GM21825 (cell line): ENCODE results near the gene CLIC1.

Experiments
- ATAC-seq: cut with Tn5 transposase; IDR thresholded peaks from one replicate; pipeline ENCODE4 v1.9.1; 2021; ENCODE audit warnings: mild to moderate bottlenecking, moderate library complexity; ENCODE audit not compliant: unreplicated experiment

Gene CLIC1

GRCh38 chr6:31769684-31770371 lies 33.5 kb upstream of the CLIC1 start:
- ATAC-seq = no peak

GRCh38 chr6:31768363-31769257 lies 32.3 kb upstream of the CLIC1 start:
- no peak for ATAC-seq

GRCh38 chr6:31767096-31767645 lies 30.8 kb upstream of the CLIC1 start:
- no peak for ATAC-seq

- ATAC-seq = no peak
These were observed 29.8 kb upstream of the CLIC1 start for GRCh38 chr6:31765910-31766794.

GRCh38 chr6:31765559-31765909 lies 29.2 kb upstream of the CLIC1 start:
- no peak for ATAC-seq

GRCh38 chr6:31764198-31764597 lies 27.9 kb upstream of the CLIC1 start:
- ATAC-seq = no peak

- ATAC-seq = no peak
These were observed 27.2 kb upstream of the CLIC1 start for GRCh38 chr6:31763619-31763940.

- no peak for ATAC-seq
These were observed 26.7 kb upstream of the CLIC1 start for GRCh38 chr6:31762878-31763618.

- no peak for ATAC-seq
These were observed 26.0 kb upstream of the CLIC1 start, which contains the start of gene SAPCD1 for GRCh38 chr6:31762356-31762755. SAPCD1 (plus strand) TSS chr6:31762656; CDS start chr6:31763055, 399 bp downstream.

GRCh38 chr6:31761343-31761742 lies 25.0 kb upstream of the CLIC1 start:
- ATAC-seq = no peak

GRCh38 chr6:31760790-31761189 lies 24.5 kb upstream of the CLIC1 start:
- ATAC-seq = no peak

GRCh38 chr6:31758281-31758680 lies 22.0 kb upstream of the CLIC1 start:
- ATAC-seq = no peak

DNA sequence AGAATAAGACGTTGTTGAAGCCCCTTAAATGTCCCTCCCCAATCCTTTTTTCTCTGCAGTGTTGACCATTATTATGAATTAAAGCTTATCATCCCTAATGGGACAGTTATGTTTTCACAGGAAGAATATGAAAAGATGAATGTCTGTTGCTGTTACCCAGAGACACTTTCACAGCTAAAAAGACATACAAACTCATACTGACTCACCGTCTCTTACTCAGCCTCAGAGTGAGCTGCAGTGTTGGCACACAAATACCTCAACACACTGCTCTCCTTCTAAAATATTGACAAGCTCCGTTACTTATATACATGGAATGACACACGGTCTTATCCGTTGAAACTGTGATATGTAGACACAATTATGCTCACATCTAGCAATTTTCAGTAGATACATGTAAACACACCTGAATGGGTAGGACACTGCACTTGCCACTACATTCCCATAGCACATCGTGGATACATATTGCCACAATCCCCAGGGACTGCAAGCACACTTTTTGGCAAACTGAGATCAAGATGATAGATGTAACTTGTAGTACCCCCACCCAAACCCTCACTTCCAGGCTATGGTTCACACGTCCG lies 16.5 kb upstream of the CLIC1 start:
- no peak for ATAC-seq

- ATAC-seq = no peak
These were observed 14.2 kb upstream of the CLIC1 start for GRCh38 chr6:31750411-31751022.

GRCh38 chr6:31749301-31750036 lies 13.1 kb upstream of the CLIC1 start:
- no peak for ATAC-seq

GRCh38 chr6:31744422-31744821 lies 8.1 kb upstream of the CLIC1 start:
- ATAC-seq = no peak

DNA sequence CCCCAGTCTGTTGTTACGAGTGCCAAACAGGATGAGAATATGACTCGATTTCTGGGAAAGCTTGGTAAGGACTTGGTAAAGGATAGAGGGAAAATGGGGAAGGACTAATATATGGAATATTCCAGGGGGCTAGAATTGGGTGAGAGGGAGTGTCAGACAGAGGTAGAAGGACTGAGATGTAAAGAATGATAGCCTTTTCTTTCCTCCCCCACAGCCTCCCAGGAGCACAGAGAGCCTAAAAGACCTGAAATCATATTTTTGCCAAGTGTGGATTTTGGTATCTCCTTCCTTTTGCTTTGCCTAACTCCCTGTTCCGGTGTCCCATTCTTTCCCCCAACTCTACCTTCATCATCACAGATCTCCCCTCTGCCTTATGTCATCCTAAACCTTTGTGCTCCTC lies 6.6 kb upstream of the CLIC1 start:
- no peak for ATAC-seq

- no peak for ATAC-seq
These were observed 5.5 kb upstream of the CLIC1 start for GRCh38 chr6:31741815-31742214.
